Measurements from ENCODE around the gene FXYD6. TPM values are rescaled to one million over a fixed set of nuclear protein-coding genes. Genes with fewer than 3 reads are reported as not detected.

The FXYD6 gene
- total and polyA plus RNA-seq, 4 donors = 37.0 to 70.0 (median 43.9) TPM

- H3K27ac ChIP-seq (ENCODE audit: low read depth in 1 of 2, low read length in 1 of 2) = peak overlapping the region in 1 of 2 donors; percentile 9
- ATAC-seq (ENCODE audit: insufficient read depth, low FRiP score) = no peak
- DNase-seq = peak; percentile 88 to 93 (median 93)
- no peak overlapping the region for H3K4me3 ChIP-seq
- no peak overlapping the region for H3K9ac ChIP-seq (ENCODE audit: insufficient read depth in 1 of 2, low read length in 2 of 2)
- WGBS, 2 donors = 72 to 73% methylated on average over 10 of the region's 10 CpGs
- no peaks in the 10 kb centered on the region for H3K36me3 ChIP-seq (ENCODE audit: control insufficient read depth in 4 of 4, insufficient read depth in 4 of 4, low read length in 4 of 4)
- H3K9me3 ChIP-seq (ENCODE audit: control insufficient read depth in 4 of 4, insufficient read depth in 3 of 4, low read length in 3 of 4) = no peaks in the 10 kb centered on the region
- TF ChIP-seq, protein P1, sequence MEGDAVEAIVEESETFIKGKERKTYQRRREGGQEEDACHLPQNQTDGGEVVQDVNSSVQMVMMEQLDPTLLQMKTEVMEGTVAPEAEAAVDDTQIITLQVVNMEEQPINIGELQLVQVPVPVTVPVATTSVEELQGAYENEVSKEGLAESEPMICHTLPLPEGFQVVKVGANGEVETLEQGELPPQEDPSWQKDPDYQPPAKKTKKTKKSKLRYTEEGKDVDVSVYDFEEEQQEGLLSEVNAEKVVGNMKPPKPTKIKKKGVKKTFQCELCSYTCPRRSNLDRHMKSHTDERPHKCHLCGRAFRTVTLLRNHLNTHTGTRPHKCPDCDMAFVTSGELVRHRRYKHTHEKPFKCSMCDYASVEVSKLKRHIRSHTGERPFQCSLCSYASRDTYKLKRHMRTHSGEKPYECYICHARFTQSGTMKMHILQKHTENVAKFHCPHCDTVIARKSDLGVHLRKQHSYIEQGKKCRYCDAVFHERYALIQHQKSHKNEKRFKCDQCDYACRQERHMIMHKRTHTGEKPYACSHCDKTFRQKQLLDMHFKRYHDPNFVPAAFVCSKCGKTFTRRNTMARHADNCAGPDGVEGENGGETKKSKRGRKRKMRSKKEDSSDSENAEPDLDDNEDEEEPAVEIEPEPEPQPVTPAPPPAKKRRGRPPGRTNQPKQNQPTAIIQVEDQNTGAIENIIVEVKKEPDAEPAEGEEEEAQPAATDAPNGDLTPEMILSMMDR (IDR thresholded peaks at IDR 0.05; ENCODE audit: control extremely low read depth, extremely low read depth) = peak; percentile 16
- H3K27me3 ChIP-seq (ENCODE audit: control insufficient read depth in 3 of 3, insufficient read depth in 3 of 3, low read length in 2 of 3) = no peaks in the 10 kb centered on the region
- peaks cover 0 to 58% (median 32%) of the 10 kb centered on the region in 5 donors for H3K4me1 ChIP-seq (ENCODE audit: control insufficient read depth in 5 of 5, insufficient read depth in 5 of 5, low read length in 5 of 5)
These were observed 57.1 kb downstream of the FXYD6 start for GRCh38 chr11:117819096-117820040.

DNA sequence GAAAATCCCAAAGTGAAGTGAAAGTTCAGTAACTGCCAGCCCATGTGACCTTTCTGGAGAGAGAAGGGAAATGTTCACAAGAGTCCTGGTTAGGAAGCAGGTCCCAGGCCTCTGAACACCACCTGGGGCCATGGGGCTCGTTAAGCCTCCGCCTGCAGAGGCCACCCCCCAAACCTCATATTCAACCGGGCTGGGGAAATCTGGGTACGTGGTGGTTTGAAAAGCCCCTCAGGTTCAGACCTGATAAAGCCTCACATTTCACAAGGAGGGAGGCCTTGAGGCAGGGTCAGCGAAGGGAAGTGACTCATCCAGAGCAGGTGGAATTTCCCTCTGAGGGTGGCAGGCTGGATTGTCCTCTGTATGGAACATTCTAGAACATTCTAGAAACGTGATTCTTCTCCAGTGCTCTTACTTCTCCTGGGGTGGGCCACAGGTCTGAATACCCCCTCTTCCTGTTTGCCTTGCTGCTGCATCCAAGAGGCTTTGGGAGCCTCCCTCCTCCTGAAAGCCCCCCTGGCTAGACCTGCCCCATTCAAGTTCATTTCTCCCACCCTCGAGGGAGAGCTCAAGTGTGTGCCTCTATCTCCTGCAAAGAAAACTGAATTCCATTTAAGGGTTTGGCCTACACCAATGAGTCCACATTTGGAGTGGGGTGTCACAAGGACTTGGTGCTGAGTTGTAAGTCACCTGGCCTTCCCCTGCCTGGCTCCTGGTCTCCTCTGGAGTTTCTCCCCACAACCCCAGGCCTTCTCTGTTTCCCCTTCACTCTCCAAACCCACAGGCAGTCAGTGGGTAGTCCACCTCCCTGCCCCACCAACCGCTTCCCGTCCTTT lies 58.2 kb downstream of the FXYD6 start:
- no peaks in the 10 kb centered on the region for H3K9me3 ChIP-seq (ENCODE audit: control insufficient read depth in 4 of 4, insufficient read depth in 3 of 4, low read length in 3 of 4)
- H3K36me3 ChIP-seq (ENCODE audit: control insufficient read depth in 4 of 4, insufficient read depth in 4 of 4, low read length in 4 of 4) = no peaks in the 10 kb centered on the region
- no peaks in the 10 kb centered on the region for H3K27me3 ChIP-seq (ENCODE audit: control insufficient read depth in 3 of 3, insufficient read depth in 3 of 3, low read length in 2 of 3)
- ATAC-seq (ENCODE audit: insufficient read depth, low FRiP score) = no peak
- no peak overlapping the region for H3K27ac ChIP-seq (ENCODE audit: low read depth in 1 of 2, low read length in 1 of 2)
- no peak overlapping the region for H3K4me3 ChIP-seq
- no peak for DNase-seq
- no peak overlapping the region for H3K9ac ChIP-seq (ENCODE audit: insufficient read depth in 1 of 2, low read length in 2 of 2)
- H3K4me1 ChIP-seq (ENCODE audit: control insufficient read depth in 5 of 5, insufficient read depth in 5 of 5, low read length in 5 of 5) = peaks cover 0 to 48% (median 21%) of the 10 kb centered on the region in 5 donors
- 57 to 61% methylated on average over 9 of the region's 9 CpGs for WGBS, 2 donors
- TF ChIP-seq, protein P1 (IDR thresholded peaks at IDR 0.05; ENCODE audit: control extremely low read depth, extremely low read depth) = no peak

DNA sequence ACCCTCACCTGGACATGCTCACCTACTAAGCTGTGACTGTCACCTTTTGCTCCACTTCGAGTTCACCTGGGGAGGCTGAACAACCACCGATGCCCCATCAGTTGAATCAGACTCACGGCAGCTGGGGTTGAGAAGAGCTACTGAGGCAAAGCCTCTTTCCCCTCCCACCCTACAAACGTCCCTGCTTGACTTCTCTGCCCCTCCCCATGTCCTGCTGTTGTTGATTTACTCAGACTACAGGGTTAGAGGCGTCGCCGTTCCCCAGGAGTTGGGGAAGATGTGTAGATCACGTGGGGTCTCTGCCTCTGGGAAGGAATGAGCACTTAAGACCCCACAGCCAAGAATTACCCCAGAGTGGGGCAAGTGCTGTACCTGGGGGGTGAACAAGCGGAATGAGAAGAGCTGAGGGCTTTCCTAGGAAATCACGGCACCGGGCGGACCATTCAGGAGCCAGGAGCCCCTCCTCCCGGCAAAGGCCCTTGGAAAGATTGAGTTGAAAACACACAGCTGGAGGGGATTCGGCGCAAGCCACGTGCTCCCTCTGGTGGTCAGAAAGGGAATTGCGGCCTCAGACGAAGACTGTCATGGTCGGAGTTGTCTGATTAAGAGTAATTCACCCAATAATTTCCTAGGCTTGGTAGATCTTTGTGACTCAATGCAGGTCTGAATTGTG lies 59.0 kb downstream of the FXYD6 start:
- WGBS, 2 donors = 21% methylated on average over 19 of the region's 19 CpGs
- H3K27me3 ChIP-seq (ENCODE audit: control insufficient read depth in 3 of 3, insufficient read depth in 3 of 3, low read length in 2 of 3) = no peaks in the 10 kb centered on the region
- H3K36me3 ChIP-seq (ENCODE audit: control insufficient read depth in 4 of 4, insufficient read depth in 4 of 4, low read length in 4 of 4) = no peaks in the 10 kb centered on the region
- DNase-seq (peak; percentile 90 to 94 (median 91)), ATAC-seq (ENCODE audit: insufficient read depth, low FRiP score) (peak; percentile 81)
- no peaks in the 10 kb centered on the region for H3K9me3 ChIP-seq (ENCODE audit: control insufficient read depth in 4 of 4, insufficient read depth in 3 of 4, low read length in 3 of 4)
- H3K4me3 ChIP-seq = no peak overlapping the region
- peak overlapping the region; percentile 11 to 50 for H3K27ac ChIP-seq (ENCODE audit: low read depth in 1 of 2, low read length in 1 of 2)
- peak overlapping the region in 1 of 2 donors; percentile 33 for H3K9ac ChIP-seq (ENCODE audit: insufficient read depth in 1 of 2, low read length in 2 of 2)
- TF ChIP-seq, protein P1 (IDR thresholded peaks at IDR 0.05; ENCODE audit: control extremely low read depth, extremely low read depth) = peak; percentile 95
- peaks cover 0 to 41% (median 13%) of the 10 kb centered on the region in 5 donors for H3K4me1 ChIP-seq (ENCODE audit: control insufficient read depth in 5 of 5, insufficient read depth in 5 of 5, low read length in 5 of 5)
